ENCODE results near the gene FAM131B.

FAM131B gene

DNA sequence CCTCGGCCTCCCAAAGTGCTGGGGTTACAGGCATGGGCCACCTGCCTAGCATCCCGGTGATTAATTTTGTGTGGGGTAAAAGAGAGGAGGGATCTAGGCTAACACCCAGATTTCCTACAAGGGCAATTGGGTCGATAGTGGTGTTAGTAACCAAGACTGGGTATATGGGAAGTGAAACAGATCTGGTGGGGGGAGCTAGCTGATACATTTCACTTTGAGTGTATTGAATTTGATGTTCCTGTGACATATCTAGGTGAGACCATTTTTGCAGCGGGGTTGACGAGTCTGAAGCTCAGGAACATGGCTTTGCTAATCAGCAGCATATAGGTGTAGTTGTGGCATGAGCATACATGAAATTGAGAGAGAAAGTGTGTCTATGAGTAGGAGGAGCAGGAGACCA is 34.6 kb downstream of the FAM131B start:
- no peaks in the 10 kb centered on the region for H4K20me1 ChIP-seq (ENCODE audit: insufficient read depth, low read length)
- no peaks in the 10 kb centered on the region for H3K9me3 ChIP-seq (ENCODE audit: insufficient read depth, low read length, severe bottlenecking)
- no peak overlapping the region for H3K27ac ChIP-seq (ENCODE audit: low read length)
- TF ChIP-seq EZH2 (IDR thresholded peaks at IDR 0.05; ENCODE audit: borderline replicate concordance, low read depth, low read length, severe bottlenecking), result no peak
- TF ChIP-seq, protein P1, sequence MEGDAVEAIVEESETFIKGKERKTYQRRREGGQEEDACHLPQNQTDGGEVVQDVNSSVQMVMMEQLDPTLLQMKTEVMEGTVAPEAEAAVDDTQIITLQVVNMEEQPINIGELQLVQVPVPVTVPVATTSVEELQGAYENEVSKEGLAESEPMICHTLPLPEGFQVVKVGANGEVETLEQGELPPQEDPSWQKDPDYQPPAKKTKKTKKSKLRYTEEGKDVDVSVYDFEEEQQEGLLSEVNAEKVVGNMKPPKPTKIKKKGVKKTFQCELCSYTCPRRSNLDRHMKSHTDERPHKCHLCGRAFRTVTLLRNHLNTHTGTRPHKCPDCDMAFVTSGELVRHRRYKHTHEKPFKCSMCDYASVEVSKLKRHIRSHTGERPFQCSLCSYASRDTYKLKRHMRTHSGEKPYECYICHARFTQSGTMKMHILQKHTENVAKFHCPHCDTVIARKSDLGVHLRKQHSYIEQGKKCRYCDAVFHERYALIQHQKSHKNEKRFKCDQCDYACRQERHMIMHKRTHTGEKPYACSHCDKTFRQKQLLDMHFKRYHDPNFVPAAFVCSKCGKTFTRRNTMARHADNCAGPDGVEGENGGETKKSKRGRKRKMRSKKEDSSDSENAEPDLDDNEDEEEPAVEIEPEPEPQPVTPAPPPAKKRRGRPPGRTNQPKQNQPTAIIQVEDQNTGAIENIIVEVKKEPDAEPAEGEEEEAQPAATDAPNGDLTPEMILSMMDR (IDR thresholded peaks at IDR 0.05; ENCODE audit: borderline replicate concordance, extremely low read depth, low read length, poor library complexity, severe bottlenecking), result no peak
- H3K79me2 ChIP-seq (ENCODE audit: insufficient read depth, low read length), result no peaks in the 10 kb centered on the region
- H3K27me3 ChIP-seq (ENCODE audit: insufficient read depth, low read length, poor library complexity), result no peaks in the 10 kb centered on the region
- DNase-seq, result no peak
- no peak overlapping the region for H3K9ac ChIP-seq (ENCODE audit: low read depth, low read length)
- no peak overlapping the region for H3K4me2 ChIP-seq (ENCODE audit: insufficient read depth, low read length)
- no peak overlapping the region for H2AFZ ChIP-seq (ENCODE audit: low read depth, low read length)
- H3K36me3 ChIP-seq (ENCODE audit: insufficient read depth, low read length), result no peaks in the 10 kb centered on the region
- no peak for ATAC-seq (ENCODE audit: insufficient read depth, low read depth)
- no peaks in the 10 kb centered on the region for H3K4me1 ChIP-seq (ENCODE audit: insufficient read depth, low read length)
- no peak overlapping the region for H3K4me3 ChIP-seq (ENCODE audit: low read depth in 1 of 2, low read length in 2 of 2)

DNA sequence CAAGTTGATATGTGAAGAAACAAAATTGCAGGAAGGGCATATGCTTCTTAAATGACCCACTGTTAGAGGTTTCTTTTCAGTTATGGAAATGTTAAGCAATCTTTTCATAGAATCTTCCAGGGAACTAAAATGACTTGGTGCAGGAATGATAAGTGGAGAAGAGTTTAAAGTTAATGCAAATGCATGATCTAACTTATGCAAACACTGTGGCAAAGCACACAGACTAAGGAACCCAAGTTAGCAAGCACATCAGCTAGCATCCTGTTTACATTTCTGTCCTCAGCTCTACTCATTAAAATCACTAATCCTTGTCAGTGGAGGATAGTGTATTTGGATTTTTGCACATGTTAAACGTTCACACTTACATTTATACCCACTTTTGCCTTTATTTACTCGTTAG is 37.3 kb downstream of the FAM131B start:
- Histone ChIP-seq H3K4me1 (ENCODE audit: insufficient read depth, low read length) (no peaks in the 10 kb centered on the region), H4K20me1 (ENCODE audit: insufficient read depth, low read length) (no peaks in the 10 kb centered on the region), H3K27me3 (ENCODE audit: insufficient read depth, low read length, poor library complexity) (no peaks in the 10 kb centered on the region), H3K36me3 (ENCODE audit: insufficient read depth, low read length) (no peaks in the 10 kb centered on the region), H3K4me2 (ENCODE audit: insufficient read depth, low read length) (no peak overlapping the region), H3K9me3 (ENCODE audit: insufficient read depth, low read length, severe bottlenecking) (no peaks in the 10 kb centered on the region), H3K27ac (ENCODE audit: low read length) (no peak overlapping the region), H2AFZ (ENCODE audit: low read depth, low read length) (no peak overlapping the region), H3K4me3 (ENCODE audit: low read depth in 1 of 2, low read length in 2 of 2) (no peak overlapping the region), H3K9ac (ENCODE audit: low read depth, low read length) (no peak overlapping the region), H3K79me2 (ENCODE audit: insufficient read depth, low read length) (no peaks in the 10 kb centered on the region)
- TF ChIP-seq, protein P1 (IDR thresholded peaks at IDR 0.05; ENCODE audit: borderline replicate concordance, extremely low read depth, low read length, poor library complexity, severe bottlenecking), result no peak
- TF ChIP-seq EZH2 (IDR thresholded peaks at IDR 0.05; ENCODE audit: borderline replicate concordance, low read depth, low read length, severe bottlenecking), result no peak
- no peak for DNase-seq
- ATAC-seq (ENCODE audit: insufficient read depth, low read depth), result no peak

DNA sequence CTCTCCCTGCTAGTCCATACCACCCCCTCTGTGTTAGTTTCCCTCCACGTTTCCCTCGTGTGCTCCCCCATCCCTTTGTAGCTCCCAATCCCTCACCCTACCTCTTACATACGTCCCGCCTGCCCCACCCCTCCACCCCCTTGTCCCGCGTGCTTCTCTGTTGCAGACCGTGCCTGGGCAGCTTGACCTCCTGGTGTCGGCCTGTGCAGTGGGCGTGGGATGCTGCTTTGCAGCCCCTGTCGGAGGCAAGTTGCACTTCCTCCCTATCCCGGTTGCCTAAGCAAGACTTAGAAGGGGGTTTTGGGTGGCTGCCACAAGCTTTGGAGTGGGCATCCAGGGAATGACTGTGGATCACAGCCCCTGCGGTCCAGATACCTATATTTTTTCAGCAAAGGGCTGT is 38.9 kb downstream of the FAM131B start:
- Histone ChIP-seq H3K27ac (ENCODE audit: low read length) (no peak overlapping the region), H3K9me3 (ENCODE audit: insufficient read depth, low read length, severe bottlenecking) (no peaks in the 10 kb centered on the region), H3K27me3 (ENCODE audit: insufficient read depth, low read length, poor library complexity) (no peaks in the 10 kb centered on the region), H3K4me1 (ENCODE audit: insufficient read depth, low read length) (no peaks in the 10 kb centered on the region), H3K9ac (ENCODE audit: low read depth, low read length) (no peak overlapping the region), H3K79me2 (ENCODE audit: insufficient read depth, low read length) (no peaks in the 10 kb centered on the region), H2AFZ (ENCODE audit: low read depth, low read length) (no peak overlapping the region), H3K4me3 (ENCODE audit: low read depth in 1 of 2, low read length in 2 of 2) (no peak overlapping the region), H4K20me1 (ENCODE audit: insufficient read depth, low read length) (no peaks in the 10 kb centered on the region), H3K4me2 (ENCODE audit: insufficient read depth, low read length) (no peak overlapping the region), H3K36me3 (ENCODE audit: insufficient read depth, low read length) (no peaks in the 10 kb centered on the region)
- no peak for ATAC-seq (ENCODE audit: insufficient read depth, low read depth)
- DNase-seq, result no peak
- no peak for TF ChIP-seq EZH2 (IDR thresholded peaks at IDR 0.05; ENCODE audit: borderline replicate concordance, low read depth, low read length, severe bottlenecking)
- TF ChIP-seq, protein P1 (IDR thresholded peaks at IDR 0.05; ENCODE audit: borderline replicate concordance, extremely low read depth, low read length, poor library complexity, severe bottlenecking), result no peak

Data from DND-41 (cell line).